H1 (cell line): ENCODE measurements around the gene HES7. TPM values are rescaled to one million over a fixed set of nuclear protein-coding genes. Genes with fewer than 3 reads are reported as not detected.

Experiments
- ATF3 ChIP-seq: IDR thresholded peaks from 2 replicates; pipeline ENCODE4 v1.6.1; 2011; ENCODE audit warnings: low read depth, mild to moderate bottlenecking, low read length; ENCODE audit not compliant: insufficient read depth
- EP300 ChIP-seq, 2 experiments: IDR thresholded peaks; 1 replicate in 1 of 2; 2 replicates in 1 of 2; pipeline ENCODE4 v1.6.1; 2011 to 2012; ENCODE audit warnings: low read depth in 2 of 2, low read length in 2 of 2, mild to moderate bottlenecking in 2 of 2, borderline replicate concordance in 1 of 2, inconsistent platforms in 1 of 2, moderate library complexity in 1 of 2
- JUND ChIP-seq: IDR thresholded peaks from 2 replicates; pipeline ENCODE4 v1.6.1; 2011; ENCODE audit warnings: mild to moderate bottlenecking, improper control_type of control experiment, low read length
- KDM5A ChIP-seq: fragments of 200-600 bp; IDR thresholded peaks from 2 replicates; pipeline ENCODE4 v1.7.1; 2012; ENCODE audit warnings: mild to moderate bottlenecking, low read length, inconsistent platforms, mixed read lengths
- SP4 ChIP-seq: IDR thresholded peaks from 2 replicates; pipeline ENCODE4 v1.6.1; 2012; ENCODE audit warnings: low read length, inconsistent platforms
- TAF7 ChIP-seq: optimal IDR thresholded peaks from 2 replicates; pipeline ENCODE3; 2011; ENCODE audit warnings: low read depth, mild to moderate bottlenecking, inconsistent platforms, low read length, moderate library complexity, borderline replicate concordance
- YY1 ChIP-seq: IDR thresholded peaks from 2 replicates; pipeline ENCODE4 v1.6.1; 2011; ENCODE audit warnings: low read depth, mild to moderate bottlenecking, low read length
- polyA plus RNA-seq, 7 experiments: library from polyadenylated mRNA; depleted of rRNA in 3 of 7; stranded (reverse) in 5 of 7; unstranded in 2 of 7; fragments of >200 nt in 5 of 7; fragments of 200-250 nt in 2 of 7; gene quantifications; 1 replicate in 5 of 7; 2 replicates in 1 of 7; 4 replicates in 1 of 7; pipeline versions ENCODE4 v1.2.1 to v1.2.3, GENCODE V29; 2011 to 2013; ENCODE audit warnings: missing spikeins in 2 of 7, mixed read lengths in 2 of 7
- total RNA-seq: library from RNA; stranded (reverse); fragmentation: NEBNext Ultra II Directional; extraction: Animal tissue kit (Norgen Biotek cat#: 25700); gene quantifications from 2 replicates; pipeline ENCODE4 v1.2.1, GENCODE V29; 2021

HES7 gene
- total and polyA plus RNA-seq, 2 of the 8 experiments (the other 6 are each of a cell fraction or from before 2014, with no cell fraction given) = 0.20 to 0.32 TPM

GRCh38 chr17:8141045-8141444 is 17.1 kb upstream of the HES7 start (continued):
- no peak for TF ChIP-seq YY1
- TF ChIP-seq KDM5A = no peak
- no peak for TF ChIP-seq ATF3
- no peak for TF ChIP-seq JUND
- TF ChIP-seq TAF7 = no peak
- no peak for TF ChIP-seq SP4
- TF ChIP-seq EP300 (IDR thresholded peaks at IDR 0.05; ENCODE audit: borderline replicate concordance in 1 of 2, low read depth in 2 of 2, low read length in 2 of 2) = no peak
